Right cardiac atrium (tissue), 5 donors: Measurements from ENCODE around the gene CTSH. TPM values are rescaled to one million over a fixed set of nuclear protein-coding genes. Genes with fewer than 3 reads are reported as not detected.

ENCODE experiments used
- ATAC-seq, 2 donors: fragments of 200-7000 bp; cut with Tn5 transposase; one replicate each; pipeline versions ENCODE4 v1.8.0 to v1.9.1; 2020; ENCODE audit warnings: moderate library complexity in 2 of 2, mild to moderate bottlenecking in 1 of 2
- DNase-seq, 3 donors: peaks; one replicate each; pipeline ENCODE4 v3.0.0-alpha.2; 2020
- H3K27ac ChIP-seq: one replicate; pipeline ENCODE4 v1.5.1; 2013; ENCODE audit warnings: mild to moderate bottlenecking, low read length, control low read depth, moderate library complexity
- H3K27me3 ChIP-seq: one replicate; pipeline ENCODE4 v1.6.1; 2013; ENCODE audit not compliant: control insufficient read depth, insufficient read depth
- H3K4me1 ChIP-seq: one replicate; pipeline ENCODE4 v1.6.1; 2013; ENCODE audit warnings: low read length; ENCODE audit not compliant: control insufficient read depth, insufficient read depth
- H3K4me3 ChIP-seq: one replicate; pipeline ENCODE4 v1.5.1; 2013; ENCODE audit warnings: low read length, control low read depth
- H3K9me3 ChIP-seq: one replicate; pipeline ENCODE4 v1.6.1; 2013; ENCODE audit warnings: low read length; ENCODE audit not compliant: control insufficient read depth
- WGBS: extraction: QIAGEN DNeasy Blood & Tissue Kit; methylation state at CpG from one replicate; pipeline ENCODE4 v1.1.7; 2013; 5-methylcytosine and 5-hydroxymethylcytosine counted together
- intact Hi-C, 4 donors: fragments of 100-400 bp; cut with DNase I; formaldehyde crosslinking; loops; one replicate each; pipeline versions ENCODE4 v1.11.0 to v1.14.0; 2022 to 2023
- polyA plus RNA-seq: library from polyadenylated mRNA; stranded (reverse); fragments of 200-250 nt; gene quantifications from one replicate; pipeline ENCODE4 v1.2.3, GENCODE V29; 2013
- total RNA-seq, 4 donors: library from RNA; stranded (reverse); fragmentation: NEBNext Ultra II Directional; extraction: Animal tissue kit (Norgen Biotek cat#: 25700); gene quantifications; one replicate each; pipeline ENCODE4 v1.2.1, GENCODE V29; 2021
- donor health status: healthy with polysubstance abuse.
- donor health status: DM: no; HTN: yes; CAD: no.
- donor health status: DM: no; HTN: no; CAD: no.
- donor health status: DM: no; HTN: yes; CAD: no; lungs with severe emphysema.
- donor health status: DM: yes; HTN: yes; CAD: no.

Gene CTSH
- total and polyA plus RNA-seq, 5 donors, result 41.0 to 126 (median 85.5) TPM

DNA sequence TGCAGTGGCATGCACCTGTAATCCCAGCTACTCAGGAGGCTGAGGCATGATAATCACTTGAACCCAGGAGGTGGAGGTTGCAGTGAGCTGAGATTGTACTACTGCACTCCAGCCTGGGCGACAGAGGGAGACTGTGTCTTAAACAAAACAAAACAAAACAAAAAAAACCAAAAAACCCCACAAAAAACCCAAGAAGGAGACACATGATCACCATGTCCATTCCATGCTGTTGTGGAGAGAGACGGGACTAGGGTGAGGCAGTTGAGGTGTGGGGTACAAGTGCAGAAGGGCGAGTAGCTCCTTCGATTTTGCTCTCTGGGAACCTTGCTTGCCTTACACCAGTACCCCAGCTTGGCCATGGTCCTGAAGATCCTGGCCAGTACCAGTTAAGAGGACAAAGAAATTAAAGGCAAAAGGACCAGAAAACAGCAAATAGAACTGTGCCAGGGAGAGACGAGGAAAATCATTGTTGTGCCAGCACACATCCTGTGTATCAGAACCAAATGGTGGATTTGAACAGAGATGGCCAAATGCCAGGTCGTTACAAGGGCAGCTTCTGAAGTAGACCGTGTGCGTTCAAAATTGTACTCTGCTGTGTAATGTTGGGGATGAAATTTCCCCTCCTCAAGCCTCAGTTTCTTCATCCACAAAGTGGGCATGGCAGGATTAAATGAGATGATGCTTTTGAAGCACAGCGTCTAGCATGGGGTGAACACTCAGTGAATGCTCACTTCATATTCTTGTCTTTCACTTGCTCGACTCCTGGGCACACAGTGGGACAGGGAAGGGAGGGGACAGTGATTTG is 42.9 kb upstream of the CTSH start:
- H3K9me3 ChIP-seq, result no peaks in the 10 kb centered on the region
- H3K4me1 ChIP-seq, result no peaks in the 10 kb centered on the region
- ATAC-seq (no peak), DNase-seq (no peak)
- H3K4me3 ChIP-seq, result no peak overlapping the region
- H3K27me3 ChIP-seq, result no peaks in the 10 kb centered on the region
- H3K27ac ChIP-seq, result no peak overlapping the region
- WGBS, result 75% methylated on average over 10 of the region's 10 CpGs
- intact Hi-C loops, result no loop called here

DNA sequence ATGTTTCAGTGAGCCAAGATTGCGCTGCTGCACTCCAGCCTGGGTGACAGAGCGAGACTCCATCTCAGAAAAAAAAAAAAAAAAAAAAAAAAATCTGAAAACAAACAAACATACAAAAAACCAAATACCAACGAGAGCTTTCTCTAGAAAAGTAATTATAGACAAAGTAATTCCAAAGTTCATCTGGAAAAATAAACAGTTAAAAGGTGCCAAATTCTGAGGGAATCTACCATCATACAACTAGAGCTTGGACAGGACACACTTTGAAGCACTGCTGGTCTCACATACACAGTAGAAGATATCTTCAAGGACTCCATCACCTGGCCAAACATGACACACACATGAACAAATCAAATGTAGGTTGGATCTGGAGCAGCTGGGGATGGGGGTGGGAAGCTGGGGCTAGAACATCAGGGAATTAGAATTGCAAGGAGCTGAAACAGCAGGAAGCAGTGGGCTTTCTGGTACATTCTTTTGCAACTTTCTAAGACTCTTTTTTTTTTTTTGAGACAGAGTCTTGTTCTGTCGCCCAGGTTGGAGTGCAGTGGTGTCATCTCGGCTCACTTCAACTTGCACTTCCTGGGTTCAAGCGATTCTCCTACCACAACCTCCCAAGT is 41.1 kb upstream of the CTSH start:
- no peak for ATAC-seq
- intact Hi-C loops, result no loop called here
- H3K27ac ChIP-seq, result no peak overlapping the region
- no peak overlapping the region for H3K4me3 ChIP-seq
- H3K4me1 ChIP-seq, result no peaks in the 10 kb centered on the region
- no peak for DNase-seq
- H3K27me3 ChIP-seq, result no peaks in the 10 kb centered on the region
- H3K9me3 ChIP-seq, result no peaks in the 10 kb centered on the region
- WGBS, result 83% methylated on average over 6 of the region's 6 CpGs

DNA sequence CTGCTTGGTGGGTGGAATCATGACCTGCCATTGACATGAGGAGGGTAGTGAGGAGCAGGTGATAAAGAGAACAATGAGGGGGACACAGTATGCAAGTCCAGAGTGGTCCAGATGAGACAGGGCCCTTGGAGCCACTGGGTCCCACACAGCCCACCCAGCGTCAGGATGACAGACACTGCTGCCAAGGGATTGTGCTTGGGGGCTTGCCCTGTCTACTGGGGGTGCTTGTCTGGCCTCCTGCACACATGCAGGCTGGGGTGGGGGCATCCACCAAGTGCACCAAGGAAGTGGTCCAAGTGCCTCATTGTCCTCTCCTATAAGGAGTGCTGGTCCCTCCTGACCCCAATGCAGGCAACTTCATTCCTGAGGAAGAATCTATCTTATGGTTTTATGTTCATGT is 39.2 kb upstream of the CTSH start:
- no peak for DNase-seq
- intact Hi-C loops, result no loop called here
- Histone ChIP-seq H3K27me3 (no peaks in the 10 kb centered on the region), H3K4me3 (no peak overlapping the region), H3K4me1 (no peaks in the 10 kb centered on the region), H3K9me3 (no peaks in the 10 kb centered on the region), H3K27ac (no peak overlapping the region)
- 92% methylated on average over 1 of the region's 1 CpG for WGBS
- ATAC-seq, result no peak

DNA sequence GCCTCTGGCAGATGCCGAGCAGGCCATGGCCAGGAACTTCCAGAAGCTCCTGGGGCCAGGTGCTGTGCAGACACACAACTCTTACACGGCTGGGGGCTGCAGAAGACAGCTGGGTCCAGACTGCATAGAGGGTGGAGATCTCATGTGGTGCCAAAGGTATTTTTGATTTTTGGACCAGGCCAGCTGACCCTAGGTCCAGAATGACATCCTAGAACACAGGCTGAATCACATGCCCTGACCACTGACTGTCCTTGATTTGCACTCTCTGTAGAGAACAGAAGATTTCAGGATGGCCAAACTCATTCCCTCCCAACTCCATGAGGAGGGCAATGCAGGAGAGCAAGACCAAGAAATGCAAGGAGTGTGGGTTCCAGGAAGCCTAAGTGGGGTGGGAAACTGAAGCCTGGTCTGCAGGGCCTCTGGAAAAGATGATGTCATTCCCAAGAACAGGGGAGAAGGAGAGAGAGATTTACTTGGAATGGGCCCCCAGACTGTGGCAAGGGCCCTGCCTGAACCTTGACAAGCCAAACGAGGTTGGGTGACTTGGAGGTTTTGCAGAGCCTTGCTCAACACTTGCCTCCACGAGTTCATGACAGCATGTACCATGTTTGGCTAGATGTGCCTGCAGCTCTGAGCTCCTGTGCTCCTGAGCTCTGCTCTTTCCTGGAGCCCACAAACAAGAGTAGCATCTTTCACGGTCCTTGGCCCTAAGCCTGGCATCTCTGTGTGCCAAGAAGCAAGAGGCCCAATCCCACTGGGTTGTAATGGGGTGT is 38.5 kb upstream of the CTSH start:
- intact Hi-C loops, result no loop called here
- Histone ChIP-seq H3K27me3 (no peaks in the 10 kb centered on the region), H3K4me1 (no peaks in the 10 kb centered on the region), H3K9me3 (no peaks in the 10 kb centered on the region), H3K4me3 (no peak overlapping the region), H3K27ac (no peak overlapping the region)
- WGBS, result 62% methylated on average over 5 of the region's 5 CpGs
- DNase-seq, result no peak
- no peak for ATAC-seq

DNA sequence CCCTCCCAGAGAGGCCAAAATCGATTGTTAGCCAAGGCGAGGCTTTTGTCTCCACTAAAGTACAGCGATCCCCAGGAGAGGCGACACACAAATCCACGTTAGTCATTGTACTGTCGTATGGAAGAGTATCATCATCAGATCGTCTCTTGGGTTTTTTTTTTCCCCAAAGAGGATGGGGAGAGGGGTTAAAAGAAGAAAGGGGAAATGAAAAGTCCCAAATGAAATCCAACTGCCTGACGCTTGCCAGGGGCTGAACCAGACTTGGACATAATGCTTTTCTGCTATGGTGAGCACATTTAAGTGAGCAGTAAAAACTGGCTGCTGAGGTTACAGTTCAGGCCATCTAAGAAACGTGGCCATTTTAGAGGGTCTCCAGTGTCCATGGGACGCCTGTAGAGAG is 37.9 kb upstream of the CTSH start:
- Histone ChIP-seq H3K27ac (no peak overlapping the region), H3K4me3 (no peak overlapping the region)
- intact Hi-C loops, result no loop called here

DNA sequence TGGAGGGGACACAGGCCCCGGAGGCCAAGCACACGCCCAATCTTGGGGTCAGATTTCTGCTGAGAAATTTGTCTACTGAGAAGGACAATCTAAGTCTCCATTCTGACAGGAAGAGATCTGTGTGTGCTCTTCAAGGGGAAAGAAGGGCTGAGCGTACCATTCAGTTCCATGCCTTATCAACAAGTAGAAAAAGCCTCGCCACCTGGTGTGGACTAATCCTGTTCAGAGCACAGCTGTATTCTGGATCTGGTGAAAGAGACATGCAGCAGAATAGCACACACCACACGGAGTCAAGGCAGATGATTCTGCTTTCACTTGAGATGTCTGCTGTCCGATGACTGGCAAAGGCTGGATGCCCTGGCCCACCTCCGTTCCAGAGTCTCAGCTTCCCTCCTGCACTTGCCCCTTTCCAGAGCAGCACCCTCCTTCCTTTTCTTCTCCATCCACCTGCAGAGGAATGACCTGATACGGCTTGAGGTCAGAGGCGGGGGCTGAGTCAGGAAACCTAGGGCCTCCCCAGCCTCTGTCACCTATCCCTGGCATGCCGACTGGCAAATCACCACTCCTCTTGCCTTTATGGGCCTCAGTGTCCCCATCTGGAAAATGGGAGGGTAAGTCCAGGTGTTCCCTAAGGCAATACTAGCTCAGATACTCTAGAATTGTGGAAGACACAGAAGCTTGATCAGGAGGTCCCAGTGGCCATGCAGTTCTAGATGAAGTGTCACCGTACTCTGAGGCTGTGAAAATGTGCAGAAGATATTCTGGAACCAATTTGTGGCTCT is 36.9 kb upstream of the CTSH start:
- Histone ChIP-seq H3K27ac (no peak overlapping the region), H3K27me3 (no peaks in the 10 kb centered on the region), H3K4me3 (no peak overlapping the region), H3K4me1 (no peaks in the 10 kb centered on the region), H3K9me3 (no peaks in the 10 kb centered on the region)
- intact Hi-C loops, result no loop called here
- ATAC-seq (no peak), DNase-seq (no peak)
- 92% methylated on average over 11 of the region's 11 CpGs for WGBS

More for the DNA sequence above, 37.9 kb upstream of the CTSH start:
- H3K9me3 ChIP-seq, result no peaks in the 10 kb centered on the region
- no peaks in the 10 kb centered on the region for H3K27me3 ChIP-seq
- 66% methylated on average over 10 of the region's 10 CpGs for WGBS
- H3K4me1 ChIP-seq, result no peaks in the 10 kb centered on the region
- DNase-seq (no peak), ATAC-seq (no peak)

DNA sequence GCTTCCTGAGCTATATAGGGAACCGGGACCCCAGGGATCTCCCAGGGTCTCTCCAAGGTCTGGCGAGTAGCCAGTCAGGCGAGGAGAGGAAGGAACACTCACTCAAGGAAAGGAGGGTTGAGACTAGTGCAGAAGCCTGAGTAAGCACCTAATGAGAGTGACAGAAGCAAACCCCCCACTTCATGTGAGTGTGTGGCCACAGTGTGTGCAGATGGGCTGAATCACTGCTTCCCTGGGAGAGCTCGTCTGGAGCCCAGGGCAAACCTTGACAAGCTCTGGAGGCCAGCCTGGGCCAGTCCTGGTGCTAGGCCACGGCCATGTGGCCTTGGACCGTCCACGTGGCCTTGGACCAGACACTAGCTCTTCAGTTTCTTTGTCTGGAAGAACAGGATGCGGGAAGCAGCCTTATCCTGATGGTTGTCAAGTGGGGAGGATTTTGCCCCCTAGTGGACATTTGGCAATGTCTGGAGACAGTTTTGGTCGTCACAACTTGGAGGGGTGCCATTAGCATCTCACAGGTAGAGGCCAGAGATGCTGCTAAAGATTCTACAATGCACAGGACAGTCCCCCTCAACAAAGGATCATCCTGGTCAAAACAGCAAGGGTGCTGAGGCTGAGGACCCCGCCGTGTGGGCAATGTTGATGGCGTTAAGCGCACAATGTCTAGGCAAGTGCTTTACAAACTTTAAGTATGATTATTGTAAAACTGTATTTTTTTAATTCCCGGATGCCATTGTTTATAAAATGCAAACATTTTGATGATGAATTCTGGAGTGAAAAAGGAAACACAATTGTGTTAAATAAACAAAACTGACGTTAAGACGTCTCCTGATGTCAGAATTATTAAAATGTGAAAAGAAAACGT is 34.8 kb upstream of the CTSH start:
- H3K9me3 ChIP-seq, result no peaks in the 10 kb centered on the region
- H3K27ac ChIP-seq, result no peak overlapping the region
- intact Hi-C loops, result loop anchor here in 2 of 4 donors (5.0 kb wide), 2 partner anchors 67 to 72 kb away; no protein-coding TSS in a partner anchor
- ATAC-seq (peak; percentile 53 to 70), DNase-seq (peak in 2 of 3 donors; percentile 38 to 68)
- no peaks in the 10 kb centered on the region for H3K4me1 ChIP-seq
- H3K27me3 ChIP-seq, result no peaks in the 10 kb centered on the region
- H3K4me3 ChIP-seq, result no peak overlapping the region
- 54% methylated on average over 17 of the region's 17 CpGs for WGBS

DNA sequence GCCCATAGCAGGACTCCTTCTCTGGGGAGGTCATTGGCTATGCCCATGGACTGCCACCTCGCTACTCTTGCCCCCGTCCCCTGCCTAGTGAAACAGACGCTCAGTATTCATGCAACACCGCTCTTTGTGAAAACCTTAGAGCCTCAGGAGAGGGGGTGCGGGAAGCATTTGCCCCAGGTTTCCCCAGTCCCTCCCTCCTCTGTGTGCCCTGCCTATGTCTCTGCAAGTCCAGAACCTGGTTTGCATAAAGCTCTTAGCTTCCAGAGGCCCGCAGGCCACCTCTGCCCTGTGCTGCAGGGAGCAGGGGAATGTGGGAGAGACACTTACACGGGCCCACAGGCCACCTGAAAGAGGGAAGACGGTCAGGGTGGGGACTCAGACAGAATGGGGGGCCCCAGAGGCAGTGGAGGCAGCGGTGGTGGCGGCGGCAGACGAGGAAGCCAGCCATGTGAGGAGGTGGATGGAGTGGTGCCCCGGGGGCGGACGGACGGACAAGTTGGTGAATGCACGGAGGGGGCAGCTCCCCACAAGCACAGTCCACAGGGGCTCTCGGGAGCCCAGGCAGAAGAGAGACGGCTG is 33.8 kb upstream of the CTSH start:
- ATAC-seq (no peak), DNase-seq (no peak)
- WGBS, result 94% methylated on average over 19 of the region's 19 CpGs
- Histone ChIP-seq H3K27me3 (no peaks in the 10 kb centered on the region), H3K4me1 (no peaks in the 10 kb centered on the region), H3K4me3 (no peak overlapping the region), H3K27ac (no peak overlapping the region), H3K9me3 (no peaks in the 10 kb centered on the region)
- intact Hi-C loops, result loop anchor here in 2 of 4 donors (5.0 kb wide), 2 partner anchors 66 to 71 kb away; no protein-coding TSS in a partner anchor

DNA sequence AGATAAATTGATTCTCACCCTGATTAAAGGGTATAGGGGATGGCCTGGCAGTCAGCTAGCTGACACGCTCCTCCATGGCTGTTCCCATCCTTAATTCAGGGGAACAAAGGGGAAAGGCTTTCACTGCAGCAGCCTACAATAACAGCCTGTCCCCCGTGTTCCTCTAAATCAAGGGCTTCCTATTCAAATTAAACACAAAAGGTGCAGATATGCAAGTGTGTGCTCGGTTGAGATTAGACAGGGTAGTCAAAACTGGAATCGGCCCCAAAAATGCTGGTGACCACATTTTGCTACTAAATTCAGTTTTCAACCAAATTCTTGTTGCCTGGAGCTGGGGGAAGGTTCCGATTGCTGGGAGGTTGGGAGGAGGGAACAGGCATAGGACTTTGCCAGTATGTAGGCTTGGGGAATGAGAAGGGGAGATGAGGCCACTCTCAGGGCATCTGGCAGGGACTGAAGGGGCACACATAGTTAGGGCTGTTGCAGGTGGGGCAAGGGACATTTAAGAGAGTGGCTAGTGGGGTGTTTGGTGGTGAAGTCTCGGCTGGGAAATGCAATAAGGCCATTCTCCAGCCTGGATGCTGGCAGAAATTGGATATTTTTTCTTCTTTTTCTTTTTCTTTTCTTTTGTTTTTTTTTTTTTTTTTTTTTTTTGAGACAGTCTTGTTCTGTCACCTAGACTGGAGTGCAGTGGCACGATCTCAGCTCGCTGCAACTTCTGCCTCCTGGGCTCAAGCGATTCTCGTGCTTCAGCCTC is 32.9 kb upstream of the CTSH start:
- Histone ChIP-seq H3K4me3 (no peak overlapping the region), H3K27ac (no peak overlapping the region), H3K9me3 (no peaks in the 10 kb centered on the region), H3K27me3 (no peaks in the 10 kb centered on the region), H3K4me1 (no peaks in the 10 kb centered on the region)
- intact Hi-C loops, result loop anchor here in 2 of 4 donors (5.0 kb wide), 2 partner anchors 65 to 70 kb away; no protein-coding TSS in a partner anchor
- no peak for DNase-seq
- 87% methylated on average over 10 of the region's 10 CpGs for WGBS
- ATAC-seq, result no peak
